Liver (tissue), 9 donors: Measurements from ENCODE around the gene RSU1. TPM values are rescaled to one million over a fixed set of nuclear protein-coding genes. Genes with fewer than 3 reads are reported as not detected.

Experiments
- DNase-seq: peaks from one replicate; pipeline ENCODE4 v3.0.0-alpha.2; 2017; ENCODE audit warnings: low spot score
- H3K27ac ChIP-seq, 2 donors: one replicate each; pipeline ENCODE4 v1.7.0; 2013; ENCODE audit warnings: inconsistent platforms in 2 of 2, low read length in 2 of 2, control low read depth in 1 of 2, low read depth in 1 of 2, mild to moderate bottlenecking in 1 of 2
- H3K27me3 ChIP-seq, 4 donors: one replicate each; pipeline versions ENCODE4 v1.6.1 to v1.7.0; 2013; ENCODE audit warnings: low read length in 3 of 4, inconsistent platforms in 1 of 4, mild to moderate bottlenecking in 1 of 4, moderate library complexity in 1 of 4; ENCODE audit not compliant: control insufficient read depth in 4 of 4, insufficient read depth in 4 of 4
- H3K36me3 ChIP-seq, 4 donors: one replicate each; pipeline versions ENCODE4 v1.6.1 to v1.7.0; 2013; ENCODE audit warnings: low read length in 3 of 4, mild to moderate bottlenecking in 3 of 4, low read depth in 1 of 4, moderate library complexity in 1 of 4; ENCODE audit not compliant: control insufficient read depth in 4 of 4, insufficient read depth in 3 of 4
- H3K4me1 ChIP-seq, 4 donors: one replicate each; pipeline versions ENCODE4 v1.6.1 to v1.7.0; 2013; ENCODE audit warnings: low read length in 3 of 4, mild to moderate bottlenecking in 3 of 4, moderate library complexity in 1 of 4; ENCODE audit not compliant: control insufficient read depth in 4 of 4, insufficient read depth in 4 of 4
- H3K4me3 ChIP-seq, 3 donors: one replicate each; pipeline versions ENCODE4 v1.6.1 to v1.7.0; 2013; ENCODE audit warnings: low read length in 3 of 3, control low read depth in 1 of 3, low read depth in 1 of 3, mild to moderate bottlenecking in 1 of 3
- H3K9ac ChIP-seq, 2 donors: one replicate each; pipeline ENCODE4 v1.7.0; 2013; ENCODE audit warnings: low read length in 2 of 2, mild to moderate bottlenecking in 2 of 2, moderate library complexity in 2 of 2, control low read depth in 1 of 2, low read depth in 1 of 2
- H3K9me3 ChIP-seq, 4 donors: one replicate each; pipeline versions ENCODE4 v1.6.1 to v1.7.0; 2013; ENCODE audit warnings: low read length in 3 of 4; ENCODE audit not compliant: control insufficient read depth in 4 of 4
- ATF3 ChIP-seq: IDR thresholded peaks from 2 replicates; pipeline ENCODE4 v1.6.1; 2016; ENCODE audit warnings: antibody characterized with exemption
- CTCF ChIP-seq: fragments of 150-350 bp; IDR thresholded peaks from 2 replicates; pipeline ENCODE4 v1.5.1; 2017; ENCODE audit warnings: improper control_type of control experiment, low read depth, low read length; ENCODE audit not compliant: missing input control
- EGR1 ChIP-seq, 2 donors: IDR thresholded peaks; 2 replicates each; pipeline ENCODE4 v1.6.1; 2016 to 2018; ENCODE audit warnings: antibody characterized with exemption in 2 of 2, low read depth in 2 of 2
- FOXA1 ChIP-seq: IDR thresholded peaks from 2 replicates; pipeline ENCODE4 v1.6.1; 2016; ENCODE audit warnings: antibody characterized with exemption
- FOXA2 ChIP-seq: IDR thresholded peaks from 2 replicates; pipeline ENCODE4 v1.6.1; 2016; ENCODE audit warnings: antibody characterized with exemption
- GABPA ChIP-seq, 2 donors: IDR thresholded peaks in 1 of 2; conservative IDR thresholded peaks in 1 of 2; 2 replicates each; pipeline ENCODE4 v1.6.1; 2016; ENCODE audit warnings: antibody characterized with exemption in 2 of 2, mild to moderate bottlenecking in 1 of 2, moderate library complexity in 1 of 2
- HNF4A ChIP-seq, 2 donors: conservative IDR thresholded peaks; 2 replicates each; pipeline ENCODE4 v1.6.1; 2016; ENCODE audit warnings: antibody characterized with exemption in 2 of 2, mild to moderate bottlenecking in 2 of 2
- HNF4G ChIP-seq: IDR thresholded peaks from 2 replicates; pipeline ENCODE4 v1.6.1; 2016; ENCODE audit warnings: antibody characterized with exemption
- JUND ChIP-seq, 2 donors: IDR thresholded peaks; 2 replicates each; pipeline ENCODE4 v1.6.1; 2016; ENCODE audit warnings: antibody characterized with exemption in 2 of 2
- MAX ChIP-seq: IDR thresholded peaks from 2 replicates; pipeline ENCODE4 v1.6.1; 2016; ENCODE audit warnings: antibody characterized with exemption
- NR2F2 ChIP-seq: IDR thresholded peaks from 2 replicates; pipeline ENCODE4 v1.6.1; 2016; ENCODE audit warnings: antibody characterized with exemption
- RAD21 ChIP-seq, 2 donors: IDR thresholded peaks; 2 replicates each; pipeline ENCODE4 v1.6.1; 2016; ENCODE audit warnings: antibody characterized with exemption in 2 of 2, mild to moderate bottlenecking in 2 of 2
- REST ChIP-seq: IDR thresholded peaks from 2 replicates; pipeline ENCODE4 v1.6.1; 2016; ENCODE audit warnings: antibody characterized with exemption, mild to moderate bottlenecking
- RXRA ChIP-seq, 2 donors: IDR thresholded peaks; 2 replicates each; pipeline ENCODE4 v1.6.1; 2017 to 2018; ENCODE audit warnings: antibody characterized with exemption in 2 of 2, mild to moderate bottlenecking in 1 of 2
- SP1 ChIP-seq: IDR thresholded peaks from 2 replicates; pipeline ENCODE4 v1.6.1; 2018; ENCODE audit warnings: antibody characterized with exemption, mild to moderate bottlenecking
- TAF1 ChIP-seq: conservative IDR thresholded peaks from 2 replicates; pipeline ENCODE4 v1.6.1; 2016; ENCODE audit warnings: antibody characterized with exemption, mild to moderate bottlenecking
- YY1 ChIP-seq: IDR thresholded peaks from 2 replicates; pipeline ENCODE4 v1.6.1; 2016; ENCODE audit warnings: antibody characterized with exemption, mild to moderate bottlenecking
- ZBTB33 ChIP-seq: IDR thresholded peaks from 2 replicates; pipeline ENCODE4 v1.6.1; 2016; ENCODE audit warnings: antibody characterized with exemption
- WGBS: extraction: QIAGEN DNeasy Blood & Tissue Kit; methylation state at CpG from one replicate; pipeline ENCODE4 v1.1.7; 2013; 5-methylcytosine and 5-hydroxymethylcytosine counted together
- polyA plus RNA-seq, 2 donors: library from polyadenylated mRNA; stranded (reverse) in 1 of 2; unstranded in 1 of 2; fragments of 200-250 nt in 1 of 2; fragments of >200 nt in 1 of 2; fragmentation: Nextera tagmentation in 1 of 2; extraction: Ambion mirVana in 1 of 2; gene quantifications; one replicate each; pipeline versions ENCODE4 v1.2.1 to v1.2.3, GENCODE V29; 2013 to 2015
- total RNA-seq, 2 donors: library from RNA; depleted of rRNA; stranded (reverse); fragments of >200 nt; gene quantifications; one replicate each; pipeline ENCODE4 v1.2.3, GENCODE V29; 2014
- donor health status: healthy.
- donor health status: healthy.
- donor health status: healthy.
- donor health status: healthy.
- donor health status: healthy.

RSU1 gene
- total and polyA plus RNA-seq, 4 donors, result 19.2 to 38.2 (median 28.0) TPM

- TF ChIP-seq ZBTB33 (no peak), SP1 (no peak), NR2F2 (no peak), FOXA1 (no peak), RAD21 (IDR thresholded peaks at IDR 0.05) (no peak), YY1 (no peak)
Observed at GRCh38 chr10:16632996-16633395, 184.2 kb downstream of the RSU1 start (continued).

GRCh38 chr10:16626697-16627096, 190.5 kb downstream of the RSU1 start:
- peaks cover 0 to 1% (median 0%) of the 10 kb centered on the region in 4 donors for H3K36me3 ChIP-seq
- no peaks in the 10 kb centered on the region for H3K27me3 ChIP-seq
- no peak for DNase-seq
- 91% methylated on average over 5 of the region's 5 CpGs for WGBS
- no peak overlapping the region for H3K27ac ChIP-seq
- no peaks in the 10 kb centered on the region for H3K4me1 ChIP-seq
- H3K9me3 ChIP-seq, result no peaks in the 10 kb centered on the region
- H3K9ac ChIP-seq, result no peak overlapping the region
- no peak overlapping the region for H3K4me3 ChIP-seq
- no peak for TF ChIP-seq JUND (IDR thresholded peaks at IDR 0.05)
- TF ChIP-seq RAD21 (IDR thresholded peaks at IDR 0.05), result no peak
- no peak for TF ChIP-seq RXRA (IDR thresholded peaks at IDR 0.05)
- no peak for TF ChIP-seq FOXA2
- TF ChIP-seq GABPA (IDR thresholded peaks at IDR 0.05 in 1 of 2, conservative IDR thresholded peaks at IDR 0.05 in 1 of 2), result no peak
- TF ChIP-seq MAX, result no peak
- TF ChIP-seq HNF4A (conservative IDR thresholded peaks at IDR 0.05), result no peak

- Histone ChIP-seq H3K9me3 (no peaks in the 10 kb centered on the region), H3K27me3 (no peaks in the 10 kb centered on the region), H3K9ac (no peak overlapping the region), H3K27ac (no peak overlapping the region), H3K4me3 (no peak overlapping the region), H3K36me3 (no peaks in the 10 kb centered on the region), H3K4me1 (no peaks in the 10 kb centered on the region)
- no peak for DNase-seq
- TF ChIP-seq SP1, result no peak
- TF ChIP-seq EGR1 (IDR thresholded peaks at IDR 0.05; ENCODE audit: low read depth in 2 of 2), result no peak
- TF ChIP-seq GABPA (IDR thresholded peaks at IDR 0.05 in 1 of 2, conservative IDR thresholded peaks at IDR 0.05 in 1 of 2), result no peak
- no peak for TF ChIP-seq ATF3
- no peak for TF ChIP-seq FOXA1
- TF ChIP-seq YY1, result no peak
- TF ChIP-seq CTCF, result no peak
- TF ChIP-seq TAF1, result no peak
- no peak for TF ChIP-seq ZBTB33
- TF ChIP-seq HNF4G, result no peak
- no peak for TF ChIP-seq FOXA2
- TF ChIP-seq JUND (IDR thresholded peaks at IDR 0.05), result no peak
- no peak for TF ChIP-seq RXRA (IDR thresholded peaks at IDR 0.05)
- no peak for TF ChIP-seq REST
- TF ChIP-seq HNF4A (conservative IDR thresholded peaks at IDR 0.05), result no peak
- no peak for TF ChIP-seq NR2F2
- no peak for TF ChIP-seq MAX
- no peak for TF ChIP-seq RAD21 (IDR thresholded peaks at IDR 0.05)
- WGBS, result 92% methylated on average over 2 of the region's 2 CpGs
Observed at GRCh38 chr10:16612981-16613355, 204.3 kb downstream of the RSU1 start.
